Measurements from ENCODE around the gene SLC15A4. TPM values are rescaled to one million over a fixed set of nuclear protein-coding genes. Genes with fewer than 3 reads are reported as not detected.

The SLC15A4 gene
- total and polyA plus RNA-seq, 9 donors, result 16.2 to 23.6 (median 19.4) TPM

GRCh38 chr12:128815779-128816642 lies 7.7 kb downstream of the SLC15A4 start:
- Histone ChIP-seq H3K27me3 (ENCODE audit: control insufficient read depth, insufficient read depth, low read length) (no peaks in the 10 kb centered on the region), H3K4me3 (ENCODE audit: low read length) (no peak overlapping the region), H3K27ac (ENCODE audit: low read length) (no peak overlapping the region), H3K36me3 (ENCODE audit: control insufficient read depth, insufficient read depth, low read length) (peaks cover 32% of the 10 kb centered on the region), H3K9me3 (replicated peaks; ENCODE audit: control insufficient read depth, low read depth, low read length) (no peaks in the 10 kb centered on the region), H3K4me1 (ENCODE audit: control insufficient read depth, insufficient read depth, low read length) (peaks cover 19% of the 10 kb centered on the region)
- DNase-seq, result no peak
- WGBS (ENCODE audit: insufficient coverage), result 71% methylated on average over 2 of the region's 7 CpGs

GRCh38 chr12:128814411-128815261 lies 9.1 kb downstream of the SLC15A4 start:
- H3K27ac ChIP-seq (ENCODE audit: low read length), result no peak overlapping the region
- H3K36me3 ChIP-seq (ENCODE audit: control insufficient read depth, insufficient read depth, low read length), result peaks cover 25% of the 10 kb centered on the region
- peaks cover 15% of the 10 kb centered on the region for H3K4me1 ChIP-seq (ENCODE audit: control insufficient read depth, insufficient read depth, low read length)
- no peak overlapping the region for H3K4me3 ChIP-seq (ENCODE audit: low read length)
- WGBS (ENCODE audit: insufficient coverage), result 87% methylated on average over 9 of the region's 25 CpGs
- no peaks in the 10 kb centered on the region for H3K27me3 ChIP-seq (ENCODE audit: control insufficient read depth, insufficient read depth, low read length)
- no peaks in the 10 kb centered on the region for H3K9me3 ChIP-seq (replicated peaks; ENCODE audit: control insufficient read depth, low read depth, low read length)
- peak; percentile 40 for DNase-seq

DNA sequence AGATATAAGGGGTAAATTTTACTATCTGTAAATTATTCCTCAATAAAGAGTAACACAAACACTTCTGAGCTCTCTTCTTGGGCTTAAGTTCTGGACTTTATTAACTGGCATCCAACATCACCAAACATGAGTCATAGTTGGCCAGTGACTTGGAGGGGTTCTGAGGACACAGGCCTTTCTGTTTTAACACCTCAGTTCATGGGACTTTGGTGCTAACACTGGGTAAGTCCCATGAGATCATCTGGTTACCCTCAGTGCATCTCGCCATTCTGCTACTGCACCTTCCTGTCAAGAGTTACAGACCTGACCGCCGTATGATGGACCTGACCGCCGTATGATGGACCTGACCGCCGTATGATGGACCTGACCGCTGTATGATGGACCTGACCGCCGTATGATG lies 9.9 kb downstream of the SLC15A4 start:
- Histone ChIP-seq H3K27ac (ENCODE audit: low read length) (no peak overlapping the region), H3K27me3 (ENCODE audit: control insufficient read depth, insufficient read depth, low read length) (no peaks in the 10 kb centered on the region), H3K9me3 (replicated peaks; ENCODE audit: control insufficient read depth, low read depth, low read length) (no peaks in the 10 kb centered on the region), H3K36me3 (ENCODE audit: control insufficient read depth, insufficient read depth, low read length) (peaks cover 26% of the 10 kb centered on the region), H3K4me3 (ENCODE audit: low read length) (no peak overlapping the region), H3K4me1 (ENCODE audit: control insufficient read depth, insufficient read depth, low read length) (peaks cover 15% of the 10 kb centered on the region)
- DNase-seq, result no peak
- WGBS (ENCODE audit: insufficient coverage), result 90% methylated on average over 10 of the region's 10 CpGs

DNA sequence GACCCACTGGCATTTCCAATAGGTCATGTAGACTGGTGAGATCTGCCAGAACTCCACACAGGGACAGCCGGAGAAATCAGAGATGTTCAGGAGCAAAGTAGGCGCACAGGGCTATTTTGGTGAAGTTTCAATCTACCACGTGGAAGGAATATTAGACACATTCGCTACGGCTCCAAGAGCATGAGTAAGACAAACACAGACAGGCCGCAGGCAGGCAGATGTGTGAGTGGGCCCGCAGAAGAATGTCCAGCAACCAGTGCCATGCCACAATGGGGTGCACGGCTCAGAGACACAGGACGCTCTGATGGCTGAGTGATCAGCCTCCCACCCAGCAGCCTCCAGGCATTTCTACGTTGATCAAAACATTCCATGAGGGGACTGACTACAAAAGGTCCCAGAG lies 10.4 kb downstream of the SLC15A4 start:
- no peaks in the 10 kb centered on the region for H3K9me3 ChIP-seq (replicated peaks; ENCODE audit: control insufficient read depth, low read depth, low read length)
- peaks cover 31% of the 10 kb centered on the region for H3K36me3 ChIP-seq (ENCODE audit: control insufficient read depth, insufficient read depth, low read length)
- peaks cover 12% of the 10 kb centered on the region for H3K4me1 ChIP-seq (ENCODE audit: control insufficient read depth, insufficient read depth, low read length)
- no peaks in the 10 kb centered on the region for H3K27me3 ChIP-seq (ENCODE audit: control insufficient read depth, insufficient read depth, low read length)
- H3K27ac ChIP-seq (ENCODE audit: low read length), result no peak overlapping the region
- DNase-seq, result no peak
- H3K4me3 ChIP-seq (ENCODE audit: low read length), result no peak overlapping the region
- 98% methylated on average over 9 of the region's 10 CpGs for WGBS (ENCODE audit: insufficient coverage)

DNA sequence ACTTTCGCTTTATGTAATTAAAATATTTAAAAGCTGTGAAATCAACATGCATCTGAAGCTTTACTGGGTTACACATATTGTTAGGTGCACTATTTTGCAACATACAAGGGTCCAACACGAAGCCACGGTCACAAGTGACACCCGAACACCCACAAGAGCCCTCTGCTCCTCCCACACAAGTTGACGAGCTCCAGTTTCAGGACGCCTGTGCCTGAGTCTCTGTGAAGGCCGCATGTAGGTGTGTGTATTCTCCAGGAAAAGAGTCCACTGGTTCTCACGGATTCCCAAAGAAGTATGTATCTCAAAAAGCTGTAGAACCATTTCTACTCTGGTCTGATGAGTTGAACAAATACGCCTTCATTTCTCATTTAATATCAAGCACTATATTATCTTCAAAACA lies 12.0 kb downstream of the SLC15A4 start:
- peaks cover 11% of the 10 kb centered on the region for H3K4me1 ChIP-seq (ENCODE audit: control insufficient read depth, insufficient read depth, low read length)
- peaks cover 39% of the 10 kb centered on the region for H3K36me3 ChIP-seq (ENCODE audit: control insufficient read depth, insufficient read depth, low read length)
- DNase-seq, result no peak
- no peak overlapping the region for H3K27ac ChIP-seq (ENCODE audit: low read length)
- no peaks in the 10 kb centered on the region for H3K9me3 ChIP-seq (replicated peaks; ENCODE audit: control insufficient read depth, low read depth, low read length)
- 70% methylated on average over 5 of the region's 9 CpGs for WGBS (ENCODE audit: insufficient coverage)
- H3K27me3 ChIP-seq (ENCODE audit: control insufficient read depth, insufficient read depth, low read length), result no peaks in the 10 kb centered on the region
- H3K4me3 ChIP-seq (ENCODE audit: low read length), result no peak overlapping the region

GRCh38 chr12:128810182-128811127 lies 13.3 kb downstream of the SLC15A4 start:
- H3K27ac ChIP-seq (ENCODE audit: low read length), result peak overlapping the region; percentile 77
- DNase-seq, result peak; percentile 60
- peaks cover 42% of the 10 kb centered on the region for H3K36me3 ChIP-seq (ENCODE audit: control insufficient read depth, insufficient read depth, low read length)
- 57% methylated on average over 12 of the region's 14 CpGs for WGBS (ENCODE audit: insufficient coverage)
- no peak overlapping the region for H3K4me3 ChIP-seq (ENCODE audit: low read length)
- no peaks in the 10 kb centered on the region for H3K9me3 ChIP-seq (replicated peaks; ENCODE audit: control insufficient read depth, low read depth, low read length)
- H3K4me1 ChIP-seq (ENCODE audit: control insufficient read depth, insufficient read depth, low read length), result peaks cover 7% of the 10 kb centered on the region
- no peaks in the 10 kb centered on the region for H3K27me3 ChIP-seq (ENCODE audit: control insufficient read depth, insufficient read depth, low read length)

GRCh38 chr12:128808651-128809050 lies 15.1 kb downstream of the SLC15A4 start:
- Histone ChIP-seq H3K27me3 (ENCODE audit: control insufficient read depth, insufficient read depth, low read length) (no peaks in the 10 kb centered on the region), H3K4me1 (ENCODE audit: control insufficient read depth, insufficient read depth, low read length) (peaks cover 7% of the 10 kb centered on the region), H3K4me3 (ENCODE audit: low read length) (no peak overlapping the region), H3K9me3 (replicated peaks; ENCODE audit: control insufficient read depth, low read depth, low read length) (no peaks in the 10 kb centered on the region), H3K36me3 (ENCODE audit: control insufficient read depth, insufficient read depth, low read length) (peaks cover 38% of the 10 kb centered on the region), H3K27ac (ENCODE audit: low read length) (no peak overlapping the region)
- no peak for DNase-seq
- whole genome bisulfite sequencing (ENCODE audit: insufficient coverage), result 85% methylated on average over 8 of the region's 12 CpGs

DNA sequence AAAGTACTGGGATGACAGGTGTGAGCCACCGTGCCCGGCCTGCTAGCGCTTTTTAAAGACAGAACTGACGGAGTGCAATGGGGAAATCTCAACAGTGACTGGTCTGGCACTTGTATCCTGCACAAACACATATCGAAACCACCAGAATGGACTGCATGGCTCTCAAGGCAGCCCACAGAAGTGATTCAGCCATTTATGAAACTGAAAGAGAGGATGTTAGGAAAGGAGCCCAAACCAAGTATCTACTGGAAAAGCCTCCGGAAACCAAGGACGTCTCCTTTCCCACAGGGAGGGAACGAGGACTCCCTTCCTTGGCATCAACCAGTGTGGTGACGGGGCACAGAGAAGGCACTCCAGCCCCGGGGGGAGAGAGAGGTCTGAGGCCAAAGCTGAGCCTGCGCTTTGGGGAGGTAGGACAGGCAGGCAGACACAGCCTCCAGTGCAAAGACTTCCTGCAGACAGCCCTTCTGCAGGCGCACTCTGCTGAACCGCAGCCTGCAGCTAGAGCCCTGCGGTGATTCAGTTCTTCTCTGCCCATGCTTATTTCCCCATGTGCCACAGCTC lies 16.5 kb downstream of the SLC15A4 start:
- Histone ChIP-seq H3K4me3 (ENCODE audit: low read length) (no peak overlapping the region), H3K9me3 (replicated peaks; ENCODE audit: control insufficient read depth, low read depth, low read length) (no peaks in the 10 kb centered on the region), H3K27ac (ENCODE audit: low read length) (no peak overlapping the region), H3K36me3 (ENCODE audit: control insufficient read depth, insufficient read depth, low read length) (peaks cover 35% of the 10 kb centered on the region), H3K4me1 (ENCODE audit: control insufficient read depth, insufficient read depth, low read length) (peaks cover 9% of the 10 kb centered on the region), H3K27me3 (ENCODE audit: control insufficient read depth, insufficient read depth, low read length) (no peaks in the 10 kb centered on the region)
- 78% methylated on average over 7 of the region's 14 CpGs for WGBS (ENCODE audit: insufficient coverage)
- peak; percentile 48 for DNase-seq

- Histone ChIP-seq H3K4me3 (ENCODE audit: low read length) (no peak overlapping the region), H3K36me3 (ENCODE audit: control insufficient read depth, insufficient read depth, low read length) (peaks cover 31% of the 10 kb centered on the region), H3K27me3 (ENCODE audit: control insufficient read depth, insufficient read depth, low read length) (no peaks in the 10 kb centered on the region), H3K27ac (ENCODE audit: low read length) (no peak overlapping the region), H3K9me3 (replicated peaks; ENCODE audit: control insufficient read depth, low read depth, low read length) (no peaks in the 10 kb centered on the region), H3K4me1 (ENCODE audit: control insufficient read depth, insufficient read depth, low read length) (peaks cover 12% of the 10 kb centered on the region)
- WGBS (ENCODE audit: insufficient coverage), result 95% methylated on average over 8 of the region's 9 CpGs
- no peak for DNase-seq
Observed at GRCh38 chr12:128806573-128806972, 17.2 kb downstream of the SLC15A4 start.
